Neutrophil (primary cell): ENCODE results near the gene KLHL40.

ENCODE experiments used
- H3K27ac ChIP-seq: fragments of 200-600 bp; sonication (generic); 2 replicates; pipeline ENCODE4 v1.5.1; 2016; ENCODE audit warnings: mild to moderate bottlenecking, moderate library complexity
- H3K27me3 ChIP-seq: fragments of 200-600 bp; sonication (generic); 2 replicates; pipeline ENCODE4 v1.6.0; 2016; ENCODE audit warnings: mild to moderate bottlenecking
- H3K36me3 ChIP-seq: fragments of 200-600 bp; sonication (generic); 2 replicates; pipeline ENCODE4 v1.5.1; 2017
- H3K4me1 ChIP-seq, 2 experiments: fragments of 200-600 bp in 1 of 2; sonication (generic) in 1 of 2; 1 replicate in 1 of 2; 2 replicates in 1 of 2; pipeline versions ENCODE4 v1.5.1 to v1.6.1; 2013 to 2016; ENCODE audit warnings: low read depth in 1 of 2, low read length in 1 of 2, mild to moderate bottlenecking in 1 of 2, moderate library complexity in 1 of 2; ENCODE audit not compliant: control insufficient read depth in 1 of 2, insufficient read depth in 1 of 2
- H3K4me3 ChIP-seq, 2 experiments: fragments of 200-600 bp in 1 of 2; sonication (generic) in 1 of 2; 1 replicate in 1 of 2; 2 replicates in 1 of 2; pipeline ENCODE4 v1.5.1; 2013 to 2016; ENCODE audit warnings: low read depth in 1 of 2, low read length in 1 of 2, mild to moderate bottlenecking in 1 of 2, moderate library complexity in 1 of 2
- H3K9me3 ChIP-seq: fragments of 200-600 bp; sonication (generic); 2 replicates; pipeline ENCODE4 v1.5.1; 2016
- CTCF ChIP-seq: fragments of 200-600 bp; sonication (generic); IDR thresholded peaks from 2 replicates; pipeline ENCODE4 v1.5.1; 2016; ENCODE audit warnings: antibody characterized with exemption

KLHL40 gene

GRCh38 chr3:42686832-42687650 lies 1.7 kb downstream of the KLHL40 start:
- Histone ChIP-seq H3K36me3 (no peaks in the 10 kb centered on the region), H3K4me3 (no peak overlapping the region), H3K27ac (no peak overlapping the region), H3K27me3 (peaks cover 82% of the 10 kb centered on the region), H3K9me3 (no peaks in the 10 kb centered on the region), H3K4me1 (peaks cover 0 to 5% of the 10 kb centered on the region in 2 experiments)
- TF ChIP-seq CTCF: no peak

GRCh38 chr3:42688016-42688415 lies 2.7 kb downstream of the KLHL40 start:
- Histone ChIP-seq H3K9me3 (no peaks in the 10 kb centered on the region), H3K4me1 (peaks cover 0 to 5% of the 10 kb centered on the region in 2 experiments), H3K27ac (no peak overlapping the region), H3K27me3 (peaks cover 72% of the 10 kb centered on the region), H3K36me3 (no peaks in the 10 kb centered on the region), H3K4me3 (no peak overlapping the region)
- no peak for TF ChIP-seq CTCF

- Histone ChIP-seq H3K36me3 (no peaks in the 10 kb centered on the region), H3K4me3 (no peak overlapping the region), H3K4me1 (peaks cover 0 to 5% of the 10 kb centered on the region in 2 experiments), H3K27me3 (peaks cover 65% of the 10 kb centered on the region), H3K9me3 (no peaks in the 10 kb centered on the region), H3K27ac (no peak overlapping the region)
- TF ChIP-seq CTCF: no peak
These were observed 3.4 kb downstream of the KLHL40 start for GRCh38 chr3:42688487-42689420.

GRCh38 chr3:42689421-42690014 lies 4.2 kb downstream of the KLHL40 start:
- H3K9me3 ChIP-seq: no peaks in the 10 kb centered on the region
- H3K27ac ChIP-seq: no peak overlapping the region
- H3K36me3 ChIP-seq: no peaks in the 10 kb centered on the region
- H3K4me3 ChIP-seq: no peak overlapping the region
- no peak for TF ChIP-seq CTCF
- H3K27me3 ChIP-seq: peaks cover 63% of the 10 kb centered on the region
- peaks cover 0 to 5% of the 10 kb centered on the region in 2 experiments for H3K4me1 ChIP-seq

GRCh38 chr3:42690191-42690590 lies 4.9 kb downstream of the KLHL40 start:
- H3K27ac ChIP-seq: no peak overlapping the region
- no peak overlapping the region for H3K4me3 ChIP-seq
- H3K27me3 ChIP-seq: peaks cover 63% of the 10 kb centered on the region
- peaks cover 0 to 5% of the 10 kb centered on the region in 2 experiments for H3K4me1 ChIP-seq
- no peak for TF ChIP-seq CTCF
- no peaks in the 10 kb centered on the region for H3K36me3 ChIP-seq
- H3K9me3 ChIP-seq: no peaks in the 10 kb centered on the region
